Nephron (organoid): ENCODE data around the gene PLA2G2A.

Experiments
- H3K27ac Mint-ChIP-seq, 3 experiments: 2 replicates each; pipeline ENCODE4 v1.8.0; 2020; ENCODE audit warnings: mixed read lengths in 3 of 3, mild to moderate bottlenecking in 2 of 3, moderate library complexity in 1 of 3
- H3K27me3 Mint-ChIP-seq: 2 replicates; pipeline ENCODE4 v1.8.0; 2021; ENCODE audit warnings: low read depth, mild to moderate bottlenecking, moderate library complexity, mixed read lengths
- H3K36me3 Mint-ChIP-seq: 2 replicates; pipeline ENCODE4 v1.8.0; 2020; ENCODE audit warnings: low read depth, mixed read lengths
- H3K4me1 Mint-ChIP-seq: 2 replicates; pipeline ENCODE4 v1.8.0; 2020; ENCODE audit warnings: mixed read lengths
- H3K4me3 Mint-ChIP-seq, 3 experiments: 2 replicates each; pipeline ENCODE4 v1.8.0; 2020; ENCODE audit warnings: mild to moderate bottlenecking in 3 of 3, mixed read lengths in 3 of 3, moderate library complexity in 2 of 3
- H3K9me3 Mint-ChIP-seq: 2 replicates; pipeline ENCODE4 v1.8.0; 2020; ENCODE audit warnings: mixed read lengths
- TF ChIP-seq, protein P1 (sequence below), 3 experiments: fragments of 200-600 bp; sonication (generic); IDR thresholded peaks; one replicate each; pipeline ENCODE4 v1.5.0; 2021; ENCODE audit warnings: antibody characterized with exemption in 3 of 3; ENCODE audit not compliant: unreplicated experiment in 3 of 3

Gene PLA2G2A

DNA sequence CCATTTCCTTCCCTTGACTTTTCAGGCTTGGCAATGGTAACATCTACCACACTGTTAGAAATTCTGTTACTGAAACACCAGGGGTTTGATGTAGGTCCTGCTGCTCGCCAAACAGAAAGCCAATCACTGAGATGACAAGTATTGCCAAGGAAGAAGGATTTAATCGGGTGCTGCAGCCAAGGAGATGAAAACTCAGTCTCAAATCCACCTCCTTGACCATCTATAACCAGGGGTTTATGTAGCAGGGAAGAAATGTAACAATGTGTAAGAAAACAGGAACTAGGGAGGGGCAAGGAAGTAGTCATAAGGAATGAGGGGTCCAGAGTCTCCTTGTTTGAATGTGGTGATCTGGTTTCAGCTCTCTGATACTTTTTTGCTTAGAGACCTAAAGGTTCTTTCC lies 25.4 kb downstream of the PLA2G2A start:
- H3K36me3 Mint-ChIP-seq, result no peaks in the 10 kb centered on the region

DNA sequence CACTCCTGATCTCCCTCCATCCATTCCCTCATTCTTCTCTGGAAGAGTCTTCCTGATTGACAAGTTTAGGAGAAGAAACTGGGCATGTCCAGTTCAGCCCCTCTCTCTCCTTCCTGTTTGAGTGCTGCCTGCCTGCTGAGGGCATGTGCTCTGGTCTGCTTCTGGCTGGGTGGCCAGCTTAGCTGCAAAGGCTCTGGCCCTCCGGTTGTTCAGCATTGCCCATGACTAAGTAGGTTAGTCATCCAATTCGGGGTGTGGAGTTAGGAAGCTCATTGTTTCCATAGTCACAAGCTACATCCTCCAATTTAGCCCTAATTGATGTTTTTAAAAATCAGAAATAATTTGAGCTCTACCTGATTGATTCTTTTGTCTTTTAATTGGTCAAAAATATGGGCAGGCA lies 30.4 kb downstream of the PLA2G2A start:
- TF ChIP-seq, protein P1, sequence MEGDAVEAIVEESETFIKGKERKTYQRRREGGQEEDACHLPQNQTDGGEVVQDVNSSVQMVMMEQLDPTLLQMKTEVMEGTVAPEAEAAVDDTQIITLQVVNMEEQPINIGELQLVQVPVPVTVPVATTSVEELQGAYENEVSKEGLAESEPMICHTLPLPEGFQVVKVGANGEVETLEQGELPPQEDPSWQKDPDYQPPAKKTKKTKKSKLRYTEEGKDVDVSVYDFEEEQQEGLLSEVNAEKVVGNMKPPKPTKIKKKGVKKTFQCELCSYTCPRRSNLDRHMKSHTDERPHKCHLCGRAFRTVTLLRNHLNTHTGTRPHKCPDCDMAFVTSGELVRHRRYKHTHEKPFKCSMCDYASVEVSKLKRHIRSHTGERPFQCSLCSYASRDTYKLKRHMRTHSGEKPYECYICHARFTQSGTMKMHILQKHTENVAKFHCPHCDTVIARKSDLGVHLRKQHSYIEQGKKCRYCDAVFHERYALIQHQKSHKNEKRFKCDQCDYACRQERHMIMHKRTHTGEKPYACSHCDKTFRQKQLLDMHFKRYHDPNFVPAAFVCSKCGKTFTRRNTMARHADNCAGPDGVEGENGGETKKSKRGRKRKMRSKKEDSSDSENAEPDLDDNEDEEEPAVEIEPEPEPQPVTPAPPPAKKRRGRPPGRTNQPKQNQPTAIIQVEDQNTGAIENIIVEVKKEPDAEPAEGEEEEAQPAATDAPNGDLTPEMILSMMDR (IDR thresholded peaks at IDR 0.05; ENCODE audit: unreplicated experiment in 3 of 3), result no peak
- Mint-ChIP-seq H3K27me3 (peaks cover 20% of the 10 kb centered on the region), H3K36me3 (no peaks in the 10 kb centered on the region), H3K27ac (no peak overlapping the region), H3K4me3 (no peak overlapping the region), H3K4me1 (no peaks in the 10 kb centered on the region), H3K9me3 (peaks cover 3% of the 10 kb centered on the region)

More for the DNA sequence above, 25.4 kb downstream of the PLA2G2A start:
- Mint-ChIP-seq H3K9me3 (peaks cover 13% of the 10 kb centered on the region), H3K4me3 (no peak overlapping the region), H3K27me3 (peaks cover 31% of the 10 kb centered on the region), H3K27ac (no peak overlapping the region), H3K4me1 (no peaks in the 10 kb centered on the region)
- TF ChIP-seq, protein P1 (IDR thresholded peaks at IDR 0.05; ENCODE audit: unreplicated experiment in 3 of 3), result no peak

DNA sequence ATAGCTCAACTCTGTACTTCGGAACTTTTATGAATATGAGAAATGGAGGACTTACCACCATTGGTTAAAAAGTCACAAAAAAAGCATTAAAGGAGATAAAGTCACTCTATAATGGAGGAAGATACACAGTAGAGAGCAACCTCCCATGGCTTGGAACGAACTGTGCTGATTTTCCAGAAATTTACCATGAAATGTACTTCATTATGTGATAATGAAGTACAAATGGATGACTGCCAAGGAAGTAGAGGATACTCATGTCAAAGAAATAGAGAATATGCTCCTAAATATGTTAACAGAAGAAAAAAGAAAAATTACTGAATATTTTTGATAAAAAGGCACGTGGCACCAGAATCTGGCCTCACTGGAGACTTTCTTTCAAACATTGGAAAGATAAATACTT lies 32.4 kb downstream of the PLA2G2A start:
- no peaks in the 10 kb centered on the region for H3K36me3 Mint-ChIP-seq
- TF ChIP-seq, protein P1 (IDR thresholded peaks at IDR 0.05; ENCODE audit: unreplicated experiment in 3 of 3), result no peak
- H3K4me1 Mint-ChIP-seq, result no peaks in the 10 kb centered on the region
- no peaks in the 10 kb centered on the region for H3K9me3 Mint-ChIP-seq
- H3K4me3 Mint-ChIP-seq, result no peak overlapping the region
- no peak overlapping the region for H3K27ac Mint-ChIP-seq
- peaks cover 7% of the 10 kb centered on the region for H3K27me3 Mint-ChIP-seq

DNA sequence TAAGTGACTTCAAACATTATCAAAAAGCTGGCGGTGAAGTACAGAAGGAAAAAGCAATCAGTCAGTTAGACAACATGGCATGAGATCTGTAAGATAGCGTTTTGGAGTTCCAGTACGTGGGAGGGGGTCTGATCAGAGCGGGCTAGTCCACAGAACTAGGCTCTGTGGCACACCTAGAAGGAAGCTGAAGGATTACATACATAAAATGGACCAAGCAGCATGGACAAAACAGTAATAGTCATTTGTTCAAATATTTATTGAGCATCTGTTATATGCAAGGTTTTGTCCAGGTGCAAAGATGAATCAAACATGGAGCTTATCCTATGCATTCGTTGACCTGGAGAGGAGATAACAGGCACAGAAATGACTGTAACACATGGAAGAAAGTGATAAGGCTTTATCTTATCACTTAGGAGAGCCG lies 33.1 kb downstream of the PLA2G2A start:
- Mint-ChIP-seq H3K4me1 (no peaks in the 10 kb centered on the region), H3K27me3 (peaks cover 7% of the 10 kb centered on the region), H3K9me3 (no peaks in the 10 kb centered on the region), H3K36me3 (no peaks in the 10 kb centered on the region), H3K4me3 (no peak overlapping the region), H3K27ac (no peak overlapping the region)
- TF ChIP-seq, protein P1 (IDR thresholded peaks at IDR 0.05; ENCODE audit: unreplicated experiment in 3 of 3), result no peak

DNA sequence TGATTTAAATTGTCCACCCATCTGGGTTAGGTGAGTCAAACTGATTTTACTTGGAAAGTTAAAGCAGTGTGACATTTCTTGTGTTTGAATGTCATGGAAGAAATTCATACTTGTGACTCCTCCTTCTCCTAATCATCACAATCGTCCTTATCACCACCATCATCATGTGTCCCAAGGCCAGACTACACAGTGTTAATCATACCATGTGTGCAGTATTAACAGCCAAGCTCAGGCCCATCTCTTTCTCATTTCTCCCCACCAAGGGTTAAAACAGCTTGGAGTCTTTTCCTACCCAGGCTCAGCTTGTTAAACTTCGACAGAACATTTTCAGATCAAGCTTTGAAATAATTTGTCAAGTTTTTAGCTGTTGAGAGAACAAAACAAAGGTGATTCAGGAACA lies 33.5 kb downstream of the PLA2G2A start:
- H3K36me3 Mint-ChIP-seq, result no peaks in the 10 kb centered on the region

GRCh38 chr1:19942657-19943056 lies 36.8 kb downstream of the PLA2G2A start:
- Mint-ChIP-seq H3K9me3 (no peaks in the 10 kb centered on the region), H3K4me1 (no peaks in the 10 kb centered on the region), H3K27me3 (no peaks in the 10 kb centered on the region), H3K4me3 (no peak overlapping the region), H3K27ac (no peak overlapping the region), H3K36me3 (no peaks in the 10 kb centered on the region)
- TF ChIP-seq, protein P1 (IDR thresholded peaks at IDR 0.05; ENCODE audit: unreplicated experiment in 3 of 3), result no peak

More for the DNA sequence above, 33.5 kb downstream of the PLA2G2A start:
- Mint-ChIP-seq H3K4me3 (no peak overlapping the region), H3K27ac (no peak overlapping the region), H3K4me1 (no peaks in the 10 kb centered on the region), H3K27me3 (peaks cover 7% of the 10 kb centered on the region), H3K9me3 (no peaks in the 10 kb centered on the region)
- TF ChIP-seq, protein P1 (IDR thresholded peaks at IDR 0.05; ENCODE audit: unreplicated experiment in 3 of 3), result no peak
